MCF 10A (cell line): ENCODE results near the gene TRPM1. TPM values are rescaled to one million over a fixed set of nuclear protein-coding genes. Genes with fewer than 3 reads are reported as not detected.

Experiments
- BruUV-seq: library from RNA; stranded (reverse); fragments of 400-500 nt; replicated peaks from 2 replicates; lab custom pipeline; 2021; lab: Mats Ljungman, UMichigan
- CTCF ChIA-PET: fragments of 300-600 bp; sonication (Branson Sonifier 250); formaldehyde crosslinking; extraction: SDS; loops from one replicate; lab custom pipeline; 2021; ENCODE audit warnings: antibody characterized with exemption, inconsistent platforms; lab: Yijun Ruan, JAX
- POLR2A ChIA-PET: fragments of 300-600, 350-650 bp; sonication (Branson Sonifier 250); formaldehyde crosslinking; extraction: SDS; loops from one replicate; lab custom pipeline; 2020; ENCODE audit warnings: antibody characterized with exemption, inconsistent platforms; lab: Yijun Ruan, JAX
- DNase-seq: peaks from one replicate; pipeline ENCODE4 v3.0.0-alpha.2; 2018; ENCODE audit not compliant: unreplicated experiment
- H3K27ac Mint-ChIP-seq: one replicate; pipeline ENCODE4 v1.8.0; 2022; ENCODE audit warnings: mild to moderate bottlenecking, low read depth, mixed read lengths; ENCODE audit not compliant: unreplicated experiment
- H3K27me3 Mint-ChIP-seq: one replicate; pipeline ENCODE4 v1.8.0; 2022; ENCODE audit warnings: mixed read lengths; ENCODE audit not compliant: insufficient read depth, unreplicated experiment
- H3K36me3 Mint-ChIP-seq: one replicate; pipeline ENCODE4 v1.8.0; 2022; ENCODE audit warnings: mild to moderate bottlenecking, moderate library complexity, mixed read lengths; ENCODE audit not compliant: insufficient read depth, unreplicated experiment
- H3K4me1 Mint-ChIP-seq: one replicate; pipeline ENCODE4 v1.8.0; 2022; ENCODE audit warnings: mixed read lengths; ENCODE audit not compliant: insufficient read depth, unreplicated experiment
- H3K4me3 Mint-ChIP-seq: one replicate; pipeline ENCODE4 v1.8.0; 2022; ENCODE audit warnings: mild to moderate bottlenecking, moderate library complexity, mixed read lengths; ENCODE audit not compliant: unreplicated experiment
- H3K9me3 Mint-ChIP-seq: one replicate; pipeline ENCODE4 v1.8.0; 2022; ENCODE audit warnings: mixed read lengths; ENCODE audit not compliant: unreplicated experiment
- CTCF ChIP-seq: fragments of 200-600 bp; IDR thresholded peaks from one replicate; pipeline ENCODE4 v1.8.0; 2022; ENCODE audit warnings: antibody characterized with exemption, mild to moderate bottlenecking; ENCODE audit not compliant: unreplicated experiment
- intact Hi-C: fragments of 100-400 bp; cut with micrococcal nuclease; formaldehyde crosslinking; loops from 2 replicates; pipeline ENCODE4 v1.14.1; 2022
- total RNA-seq: library from RNA; stranded (reverse); gene quantifications from 2 replicates; pipeline ENCODE4 v1.2.3, GENCODE V29; 2022

TRPM1 gene
- total RNA-seq, 1 experiment from 2014 or later, result not detected

GRCh38 chr15:31046759-31047359 is 54.7 kb downstream of the TRPM1 start:
- BruUV-seq, result no TSS peak
- CTCF ChIA-PET, result interaction anchor here (0.6 kb wide), 1 partner anchor 186 kb away, joined by 3 read pairs; no protein-coding TSS in a partner anchor

GRCh38 chr15:31045606-31046005 is 55.9 kb downstream of the TRPM1 start:
- BruUV-seq, result no TSS peak
- no peak for DNase-seq
- H3K9me3 Mint-ChIP-seq, result no peaks in the 10 kb centered on the region
- TF ChIP-seq CTCF, result no peak
- CTCF ChIA-PET, result interaction anchor here (0.6 kb wide), 1 partner anchor 182 kb away, joined by 3 read pairs; no protein-coding TSS in a partner anchor
- no peaks in the 10 kb centered on the region for H3K36me3 Mint-ChIP-seq
- no peak overlapping the region for H3K4me3 Mint-ChIP-seq
- POLR2A ChIA-PET, result interaction anchor here (1.2 kb wide), 1 partner anchor 8 kb away, joined by 3 read pairs; no protein-coding TSS in a partner anchor
- no peak overlapping the region for H3K27ac Mint-ChIP-seq
- H3K27me3 Mint-ChIP-seq, result no peaks in the 10 kb centered on the region
- intact Hi-C loops, result no loop called here
- no peaks in the 10 kb centered on the region for H3K4me1 Mint-ChIP-seq

More at GRCh38 chr15:31046759-31047359, 54.7 kb downstream of the TRPM1 start:
- no peaks in the 10 kb centered on the region for H3K27me3 Mint-ChIP-seq
- POLR2A ChIA-PET, result interaction anchor here (1.2 kb wide), 1 partner anchor 9 kb away, joined by 3 read pairs; no protein-coding TSS in a partner anchor
- DNase-seq, result no peak
- no peak for TF ChIP-seq CTCF
- H3K4me3 Mint-ChIP-seq, result no peak overlapping the region
- H3K4me1 Mint-ChIP-seq, result no peaks in the 10 kb centered on the region
- intact Hi-C loops, result no loop called here
- H3K36me3 Mint-ChIP-seq, result no peaks in the 10 kb centered on the region
- no peak overlapping the region for H3K27ac Mint-ChIP-seq
- H3K9me3 Mint-ChIP-seq, result no peaks in the 10 kb centered on the region

GRCh38 chr15:31042751-31043150 is 58.8 kb downstream of the TRPM1 start:
- H3K27me3 Mint-ChIP-seq, result no peaks in the 10 kb centered on the region
- no peaks in the 10 kb centered on the region for H3K9me3 Mint-ChIP-seq
- no TSS peak for BruUV-seq
- no peaks in the 10 kb centered on the region for H3K36me3 Mint-ChIP-seq
- H3K27ac Mint-ChIP-seq, result no peak overlapping the region
- CTCF ChIA-PET, result no interaction called here
- no peak for TF ChIP-seq CTCF
- intact Hi-C loops, result no loop called here
- POLR2A ChIA-PET, result no interaction called here
- DNase-seq, result no peak
- H3K4me1 Mint-ChIP-seq, result no peaks in the 10 kb centered on the region
- no peak overlapping the region for H3K4me3 Mint-ChIP-seq

GRCh38 chr15:31041610-31042009 is 59.9 kb downstream of the TRPM1 start:
- ChIA-PET CTCF (no interaction called here), POLR2A (no interaction called here)
- TF ChIP-seq CTCF, result no peak
- intact Hi-C loops, result no loop called here
- BruUV-seq, result no TSS peak
- no peaks in the 10 kb centered on the region for H3K27me3 Mint-ChIP-seq
- no peak for DNase-seq
- H3K4me1 Mint-ChIP-seq, result no peaks in the 10 kb centered on the region
- no peaks in the 10 kb centered on the region for H3K36me3 Mint-ChIP-seq
- H3K4me3 Mint-ChIP-seq, result no peak overlapping the region
- H3K27ac Mint-ChIP-seq, result no peak overlapping the region
- no peaks in the 10 kb centered on the region for H3K9me3 Mint-ChIP-seq
